Adrenal gland (tissue), 5 donors: ENCODE results near the gene ARAF.

Source experiments
- POLR2A ChIP-seq, 2 donors: fragments of 450-650 bp; IDR thresholded peaks; one replicate each; pipeline ENCODE4 v1.6.1; 2017; ENCODE audit warnings: antibody characterized with exemption in 2 of 2, mild to moderate bottlenecking in 2 of 2, moderate library complexity in 1 of 2
- TF ChIP-seq, protein P1 (sequence below), 6 experiments: fragments of 450-650 bp in 4 of 6; fragments of 200-600 bp in 2 of 6; sonication (generic) in 1 of 6; IDR thresholded peaks; 1 replicate in 5 of 6; 2 replicates in 1 of 6; pipeline versions ENCODE4 v1.5.1 to v1.8.0; 2016 to 2021; ENCODE audit warnings: antibody characterized with exemption in 6 of 6, mild to moderate bottlenecking in 2 of 6, moderate library complexity in 1 of 6
- donor health status: DM: no; HTN: no; CAD: no.

DNA sequence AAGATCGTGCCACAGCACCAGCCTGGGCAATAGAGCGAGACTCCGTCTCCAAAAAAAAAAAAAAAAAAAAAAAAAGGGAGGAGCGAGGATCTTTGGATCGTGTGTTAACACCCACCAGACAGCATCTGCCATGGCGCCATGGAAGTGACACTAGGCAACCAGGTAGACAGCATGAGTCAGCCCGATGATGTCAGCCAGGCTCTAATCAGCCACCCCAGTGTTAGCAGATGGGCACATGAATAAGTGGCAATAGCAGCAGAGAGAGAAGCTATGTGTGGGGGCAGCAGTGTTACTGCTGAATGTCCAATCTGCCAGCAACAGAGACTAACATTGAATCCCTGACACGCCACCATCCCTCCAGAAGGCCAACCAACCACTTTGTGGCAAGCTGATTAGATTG lies 52.1 kb downstream of the ARAF start:
- TF ChIP-seq, protein P1, sequence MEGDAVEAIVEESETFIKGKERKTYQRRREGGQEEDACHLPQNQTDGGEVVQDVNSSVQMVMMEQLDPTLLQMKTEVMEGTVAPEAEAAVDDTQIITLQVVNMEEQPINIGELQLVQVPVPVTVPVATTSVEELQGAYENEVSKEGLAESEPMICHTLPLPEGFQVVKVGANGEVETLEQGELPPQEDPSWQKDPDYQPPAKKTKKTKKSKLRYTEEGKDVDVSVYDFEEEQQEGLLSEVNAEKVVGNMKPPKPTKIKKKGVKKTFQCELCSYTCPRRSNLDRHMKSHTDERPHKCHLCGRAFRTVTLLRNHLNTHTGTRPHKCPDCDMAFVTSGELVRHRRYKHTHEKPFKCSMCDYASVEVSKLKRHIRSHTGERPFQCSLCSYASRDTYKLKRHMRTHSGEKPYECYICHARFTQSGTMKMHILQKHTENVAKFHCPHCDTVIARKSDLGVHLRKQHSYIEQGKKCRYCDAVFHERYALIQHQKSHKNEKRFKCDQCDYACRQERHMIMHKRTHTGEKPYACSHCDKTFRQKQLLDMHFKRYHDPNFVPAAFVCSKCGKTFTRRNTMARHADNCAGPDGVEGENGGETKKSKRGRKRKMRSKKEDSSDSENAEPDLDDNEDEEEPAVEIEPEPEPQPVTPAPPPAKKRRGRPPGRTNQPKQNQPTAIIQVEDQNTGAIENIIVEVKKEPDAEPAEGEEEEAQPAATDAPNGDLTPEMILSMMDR (IDR thresholded peaks at IDR 0.05): no peak
- no peak for TF ChIP-seq POLR2A (IDR thresholded peaks at IDR 0.05)
